ENCODE data around the gene NCLN. TPM values are rescaled to one million over a fixed set of nuclear protein-coding genes. Genes with fewer than 3 reads are reported as not detected.
"Not testable (repeated sequence)": the region's sequence is repeated elsewhere in the genome, so short reads cannot be mapped to it uniquely, and the experiment has no call there.

NCLN gene
- polyA plus RNA-seq, 4 donors: 33.7 to 52.8 (median 46.5) TPM

DNA sequence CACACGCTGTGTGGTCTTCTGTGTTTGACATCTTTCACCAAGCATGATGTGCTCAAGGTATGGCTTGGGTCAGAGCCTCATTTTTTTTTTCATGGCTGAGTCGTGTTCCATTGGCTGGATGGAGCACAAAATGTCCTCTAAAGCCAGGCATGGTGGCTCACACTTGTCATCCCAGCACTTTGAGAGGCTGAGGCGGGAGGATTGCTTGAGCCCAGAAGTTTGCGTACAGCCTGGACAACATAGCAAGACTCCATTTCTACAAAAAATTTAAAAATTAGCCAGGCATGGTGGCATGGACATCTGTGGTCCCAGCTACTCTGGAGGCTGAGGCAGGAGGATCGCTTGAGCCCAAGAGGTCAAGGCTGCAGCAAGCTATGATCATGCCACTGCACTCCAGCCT is 35.8 kb downstream of the NCLN start:
- not testable (repeated sequence) for DNase-seq (ENCODE audit: low read depth in 4 of 4, low spot score in 2 of 4)

GRCh38 chr19:3222709-3223108 is 37.0 kb downstream of the NCLN start:
- DNase-seq (ENCODE audit: low read depth in 4 of 4, low spot score in 2 of 4): no peak

GRCh38 chr19:3224346-3225168 is 38.8 kb downstream of the NCLN start, which contains the start of gene CELF5:
CELF5 (plus strand) TSS chr19:3224661; CDS start chr19:3224740, 79 bp downstream.
- peak in 1 of 4 donors; percentile 32 for DNase-seq (ENCODE audit: low read depth in 4 of 4, low spot score in 2 of 4)

DNA sequence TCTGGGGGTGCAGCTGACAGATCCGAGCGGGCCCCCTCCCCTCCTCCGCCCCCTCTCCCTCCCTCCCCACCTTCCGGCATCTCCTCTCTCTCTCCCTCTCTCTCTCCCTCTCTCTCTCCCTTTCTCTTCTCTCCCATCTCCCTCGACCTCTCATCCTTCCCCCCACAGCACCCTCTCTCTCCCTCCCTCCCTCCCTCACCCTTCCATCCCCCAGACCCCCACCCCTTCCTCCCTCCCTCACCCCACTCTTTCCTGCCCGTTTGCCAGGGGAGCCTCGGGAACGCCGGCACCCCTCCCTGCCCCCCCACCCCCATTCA is 39.4 kb downstream of the NCLN start:
- no peak for DNase-seq (ENCODE audit: low read depth in 4 of 4, low spot score in 2 of 4)

GRCh38 chr19:3225677-3226093 is 40.0 kb downstream of the NCLN start:
- no peak for DNase-seq (ENCODE audit: low read depth in 4 of 4, low spot score in 2 of 4)

GRCh38 chr19:3227054-3227626 is 41.4 kb downstream of the NCLN start:
- DNase-seq (ENCODE audit: low read depth in 4 of 4, low spot score in 2 of 4): no peak

DNA sequence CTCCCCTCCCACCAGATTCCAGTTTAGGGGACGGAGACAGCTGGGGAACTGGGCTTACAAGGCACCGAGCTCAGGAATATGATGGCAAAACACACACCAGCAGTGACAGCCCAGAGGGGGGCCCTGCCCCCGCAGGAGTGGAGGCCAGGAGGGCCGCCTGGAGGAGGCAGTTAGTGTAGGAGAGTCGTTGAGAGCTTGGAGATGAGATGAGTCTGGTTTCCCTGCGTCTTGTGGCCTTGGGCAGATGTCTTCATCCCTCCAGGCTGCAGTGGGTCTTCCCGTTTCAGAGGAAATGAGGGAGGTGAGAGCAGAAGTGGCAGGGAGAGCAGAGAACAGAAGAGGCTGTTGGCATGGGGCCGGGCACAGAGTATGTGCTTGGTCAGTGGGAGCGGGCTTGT is 43.6 kb downstream of the NCLN start:
- no peak for DNase-seq (ENCODE audit: low read depth in 4 of 4, low spot score in 2 of 4)

DNA sequence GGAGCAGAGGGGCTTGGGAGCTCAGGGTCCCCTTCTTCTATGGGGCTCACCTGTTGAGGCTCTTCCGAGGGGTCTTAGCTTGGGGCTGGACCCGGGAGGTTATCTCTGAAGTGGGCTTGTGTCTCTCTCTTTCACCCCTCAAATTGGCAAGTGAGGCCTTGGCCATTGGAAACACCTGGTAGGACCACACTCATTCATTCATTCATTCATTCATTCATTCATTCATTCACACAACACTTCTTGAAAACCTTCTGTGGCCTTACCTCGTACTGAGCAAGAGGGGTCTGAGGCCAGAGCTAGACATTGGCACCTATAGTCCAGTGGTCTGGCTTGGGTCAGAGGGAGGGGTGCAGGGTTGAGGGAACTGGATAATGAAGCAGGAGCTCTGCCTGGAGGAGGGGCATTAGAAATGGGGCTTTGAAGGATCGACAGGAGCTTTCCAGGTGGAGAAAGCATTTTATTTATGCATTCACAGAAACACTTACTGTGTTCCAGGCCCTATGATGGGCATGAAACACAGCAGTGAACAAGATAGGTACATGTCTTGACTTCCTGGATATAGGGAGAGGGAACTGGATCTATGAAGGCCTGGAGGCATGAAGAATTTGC is 44.3 kb downstream of the NCLN start:
- no peak for DNase-seq (ENCODE audit: low read depth in 4 of 4, low spot score in 2 of 4)

GRCh38 chr19:3231288-3231687 is 45.6 kb downstream of the NCLN start:
- DNase-seq (ENCODE audit: low read depth in 4 of 4, low spot score in 2 of 4): no peak

DNA sequence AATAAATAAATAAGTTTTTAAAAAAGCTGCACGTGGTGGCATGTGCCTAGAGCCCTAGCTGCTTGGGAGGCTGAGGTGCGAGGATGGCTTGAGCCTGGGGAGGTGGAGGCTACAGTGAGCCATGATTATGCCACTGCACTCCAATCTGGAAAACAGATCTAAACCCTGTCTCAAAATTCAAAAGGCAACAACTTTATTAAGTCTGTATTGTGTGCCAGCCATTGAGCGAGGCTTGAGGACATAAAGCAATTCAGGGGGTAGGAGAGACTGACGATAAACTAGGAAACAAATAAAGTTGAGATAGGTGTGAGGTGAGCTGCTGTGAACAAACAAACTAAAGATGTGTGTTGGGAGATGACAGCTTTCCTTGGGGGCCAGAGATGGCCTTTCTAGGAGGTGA is 47.4 kb downstream of the NCLN start:
- DNase-seq (ENCODE audit: low read depth in 4 of 4, low spot score in 2 of 4): no peak

- DNase-seq (ENCODE audit: low read depth in 4 of 4, low spot score in 2 of 4): no peak
Measured at GRCh38 chr19:3233831-3234230, 48.1 kb downstream of the NCLN start.

- no peak for DNase-seq (ENCODE audit: low read depth in 4 of 4, low spot score in 2 of 4)
Measured at GRCh38 chr19:3234800-3235199, 49.1 kb downstream of the NCLN start.

- not testable (repeated sequence) for DNase-seq (ENCODE audit: low read depth in 4 of 4, low spot score in 2 of 4)
Measured at GRCh38 chr19:3235604-3236003, 49.9 kb downstream of the NCLN start.

- DNase-seq (ENCODE audit: low read depth in 4 of 4, low spot score in 2 of 4): no peak
Measured at GRCh38 chr19:3236272-3236671, 50.5 kb downstream of the NCLN start.

DNA sequence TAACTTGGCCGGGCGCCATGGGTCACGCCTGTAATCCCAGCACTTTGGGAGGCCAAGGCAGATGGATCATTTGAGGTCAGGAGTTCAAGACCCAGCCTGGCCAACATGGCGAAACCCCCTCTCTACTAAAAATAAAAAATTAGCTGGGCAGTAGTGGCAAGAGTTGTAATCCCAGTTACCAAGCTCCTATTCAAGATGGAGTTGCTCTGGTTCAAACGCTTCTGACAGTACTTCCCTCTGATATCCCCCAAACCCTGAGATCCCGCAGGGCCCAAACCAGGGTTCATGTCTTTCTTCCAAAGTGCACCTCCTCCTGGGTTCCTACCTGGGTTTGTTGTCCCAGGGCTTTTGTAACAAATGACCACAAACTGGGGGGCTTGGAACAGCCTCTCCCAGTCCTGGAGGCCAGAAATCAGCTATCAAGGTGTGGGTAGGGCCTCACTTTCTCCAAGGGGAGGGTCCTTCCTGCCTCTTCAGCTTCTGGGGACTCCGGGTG is 52.4 kb downstream of the NCLN start:
- DNase-seq (ENCODE audit: low read depth in 4 of 4, low spot score in 2 of 4): no peak

DNA sequence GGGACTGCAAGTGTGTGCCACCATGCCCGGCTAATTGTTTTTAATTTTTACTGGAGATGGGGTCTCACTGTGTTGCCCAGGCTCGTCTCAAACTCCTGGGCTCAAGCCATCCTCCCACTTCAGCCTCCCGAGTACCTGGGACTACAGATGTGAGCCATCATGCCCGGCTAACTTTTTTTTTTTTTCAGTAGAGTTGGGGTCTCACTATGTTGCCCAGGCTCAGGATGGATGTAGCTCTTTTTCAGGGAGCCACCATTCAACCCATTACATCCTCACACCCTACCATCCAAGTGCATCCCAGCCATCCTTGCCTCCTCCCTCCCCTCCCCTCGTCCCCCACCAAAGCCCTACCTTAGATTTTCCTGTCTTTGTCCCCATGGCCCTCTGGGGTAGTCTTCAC is 53.6 kb downstream of the NCLN start:
- DNase-seq (ENCODE audit: low read depth in 4 of 4, low spot score in 2 of 4): no peak

- peak; percentile 16 to 57 (median 32) for DNase-seq (ENCODE audit: low read depth in 4 of 4, low spot score in 2 of 4)
Measured at GRCh38 chr19:3243819-3244700, 58.3 kb downstream of the NCLN start.

GRCh38 chr19:3245050-3245449 is 59.3 kb downstream of the NCLN start:
- DNase-seq (ENCODE audit: low read depth in 4 of 4, low spot score in 2 of 4): no peak

DNA sequence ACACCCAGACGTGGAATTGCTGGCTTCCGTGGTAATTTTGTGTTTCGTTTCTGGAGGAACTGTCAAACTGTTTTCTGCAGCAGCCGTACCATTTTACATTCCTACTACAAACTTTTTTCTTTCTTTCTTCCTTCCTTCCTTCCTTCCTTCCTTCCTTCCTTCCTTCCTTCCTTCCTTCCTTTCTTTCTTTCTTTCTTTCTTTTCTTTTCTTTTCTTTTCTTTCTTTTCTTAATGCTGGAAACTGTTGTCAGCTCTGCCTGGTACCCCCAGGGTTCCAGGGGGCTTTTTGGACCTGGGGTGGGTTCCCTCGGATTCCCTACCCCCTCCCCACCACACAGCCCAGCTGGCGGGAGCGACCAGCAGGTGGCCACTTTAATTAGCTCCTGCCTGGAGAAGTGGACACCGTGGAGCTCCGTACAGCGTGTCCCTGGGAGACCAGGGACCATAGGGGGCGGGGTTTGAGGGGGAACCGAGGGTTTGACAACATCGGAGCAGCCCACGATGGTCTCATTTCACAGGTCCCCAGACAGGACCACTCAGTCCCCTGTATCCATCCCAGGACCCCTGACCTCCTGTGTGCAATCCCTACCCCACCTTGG is 63.1 kb downstream of the NCLN start:
- no peak for DNase-seq (ENCODE audit: low read depth in 4 of 4, low spot score in 2 of 4)

DNA sequence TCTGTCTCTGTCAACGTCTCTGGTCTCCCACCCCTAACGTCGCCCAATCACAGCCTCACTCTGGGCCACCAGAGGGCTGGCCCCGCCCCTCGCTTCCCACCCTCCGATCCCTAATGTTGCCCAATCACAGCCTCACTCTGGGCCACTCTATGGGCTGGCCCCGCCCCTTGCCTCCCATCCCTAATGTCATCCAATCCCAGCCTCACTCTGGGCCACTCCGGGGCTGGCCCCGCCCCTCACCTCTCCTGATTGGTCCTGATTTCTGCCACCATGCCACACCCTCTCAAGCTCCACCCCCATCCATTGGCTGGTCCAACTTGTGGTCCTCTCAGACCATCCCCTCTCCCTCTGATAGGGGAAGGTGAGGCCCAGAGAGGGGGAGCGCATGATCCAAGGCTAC is 63.7 kb downstream of the NCLN start:
- no peak for DNase-seq (ENCODE audit: low read depth in 4 of 4, low spot score in 2 of 4)
